Naive thymus-derived CD8-positive, alpha-beta T cell (primary cell): ENCODE data around the gene SLC25A33. TPM values are rescaled to one million over a fixed set of nuclear protein-coding genes. Genes with fewer than 3 reads are reported as not detected.
A peak's percentile ranks its signal among the peaks of the same experiment; 100 is the strongest.
"Not testable (repeated sequence)": the region's sequence is repeated elsewhere in the genome, so short reads cannot be mapped to it uniquely, and the experiment has no call there.

ENCODE experiments used
- ATAC-seq, 2 donors: fragments of 150-1000 bp; cut with Tn5 transposase in 1 of 2; sonication (Bioruptor Pico), chemical (Tn5 transposase) in 1 of 2; 1 replicate in 1 of 2; 2 replicates in 1 of 2; pipeline ENCODE4 v1.10.0; 2021; ENCODE audit warnings: mild to moderate bottlenecking in 2 of 2, moderate library complexity in 2 of 2
- POLR2A ChIA-PET: fragments of 350-600 bp; sonication (Branson Sonifier 250); formaldehyde crosslinking; loops from one replicate; lab custom pipeline; 2021; ENCODE audit warnings: antibody characterized with exemption; lab: Charles Lee
- DNase-seq, 10 donors: peaks; one replicate each; pipeline versions ENCODE4 v3.0.0 to v3.0.0-alpha.2; 2020 to 2022
- H3K27ac Mint-ChIP-seq, 10 donors: one replicate each; pipeline ENCODE4 v1.8.0; 2020 to 2022; ENCODE audit warnings: mild to moderate bottlenecking in 10 of 10, mixed read lengths in 10 of 10, moderate library complexity in 4 of 10, inconsistent platforms in 1 of 10
- H3K27me3 Mint-ChIP-seq, 5 donors: one replicate each; pipeline ENCODE4 v1.8.0; 2021 to 2022; ENCODE audit warnings: mixed read lengths in 5 of 5
- H3K36me3 Mint-ChIP-seq, 3 donors: one replicate each; pipeline ENCODE4 v1.8.0; 2020 to 2022; ENCODE audit warnings: mixed read lengths in 3 of 3, mild to moderate bottlenecking in 2 of 3, inconsistent platforms in 1 of 3
- H3K4me1 Mint-ChIP-seq, 4 donors: one replicate each; pipeline ENCODE4 v1.8.0; 2021 to 2022; ENCODE audit warnings: mixed read lengths in 4 of 4
- H3K4me3 Mint-ChIP-seq, 10 donors: one replicate each; pipeline ENCODE4 v1.8.0; 2020 to 2022; ENCODE audit warnings: mild to moderate bottlenecking in 10 of 10, mixed read lengths in 10 of 10, moderate library complexity in 6 of 10, inconsistent platforms in 1 of 10
- H3K9me3 Mint-ChIP-seq, 9 donors: one replicate each; pipeline ENCODE4 v1.8.0; 2020 to 2022; ENCODE audit warnings: mixed read lengths in 9 of 9, mild to moderate bottlenecking in 3 of 9, inconsistent platforms in 1 of 9, moderate library complexity in 1 of 9
- polyA plus RNA-seq, 3 donors: library from polyadenylated mRNA; unstranded; fragments of 300-500 nt; fragmentation: Illumina TruSeq; gene quantifications; one replicate each; pipeline ENCODE4 v1.2.3, GENCODE V29; 2021
- total RNA-seq, 8 experiments: library from RNA in 2 of 8; stranded (reverse) in 2 of 8; gene quantifications; one replicate each; pipeline ENCODE4 v1.2.3 and lab custom pipeline; 2021 to 2026

The SLC25A33 gene
- total and polyA plus RNA-seq, 5 experiments from 2014 or later: 3.2 to 10.5 (median 8.2) TPM

DNA sequence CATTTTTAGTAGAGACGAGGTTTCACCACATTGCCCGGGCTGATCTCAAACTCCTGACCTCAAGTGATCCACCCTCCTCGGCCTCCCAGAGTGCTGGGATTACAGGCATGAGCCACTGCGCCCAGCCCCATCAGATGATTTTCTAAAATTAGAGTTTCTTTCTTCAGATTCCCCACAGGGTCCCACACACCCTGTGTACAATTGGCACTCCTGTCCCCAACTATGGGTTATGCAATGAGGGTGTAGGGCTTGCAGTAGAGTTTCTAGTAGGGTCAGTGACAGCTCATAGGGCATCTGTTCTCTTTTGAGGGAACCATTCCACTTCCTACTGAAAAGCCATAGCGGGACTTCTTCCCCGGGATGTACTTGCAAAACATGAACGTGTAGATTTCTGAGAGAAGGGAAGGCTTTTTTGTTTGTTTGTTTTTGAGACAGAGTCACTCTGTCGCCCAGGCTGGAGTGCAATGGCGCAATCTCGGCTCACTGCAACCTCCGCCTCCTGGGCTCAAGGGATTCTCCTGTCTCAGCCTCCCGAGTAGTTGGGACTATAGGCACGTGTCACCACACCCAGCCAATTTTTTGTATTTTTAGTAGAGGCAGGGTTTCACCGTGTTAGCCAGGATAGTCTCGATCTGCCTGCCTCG lies 31.7 kb downstream of the SLC25A33 start:
- H3K4me3 Mint-ChIP-seq, H3K9me3 Mint-ChIP-seq, DNase-seq, POLR2A ChIA-PET, H3K27me3 Mint-ChIP-seq, ATAC-seq, H3K4me1 Mint-ChIP-seq: not testable (repeated sequence)
- Mint-ChIP-seq H3K36me3 (peaks cover 0 to 70% (median 3%) of the 10 kb centered on the region in 3 donors), H3K27ac (peak overlapping the region in 2 of 10 donors; percentile 49 to 57)

DNA sequence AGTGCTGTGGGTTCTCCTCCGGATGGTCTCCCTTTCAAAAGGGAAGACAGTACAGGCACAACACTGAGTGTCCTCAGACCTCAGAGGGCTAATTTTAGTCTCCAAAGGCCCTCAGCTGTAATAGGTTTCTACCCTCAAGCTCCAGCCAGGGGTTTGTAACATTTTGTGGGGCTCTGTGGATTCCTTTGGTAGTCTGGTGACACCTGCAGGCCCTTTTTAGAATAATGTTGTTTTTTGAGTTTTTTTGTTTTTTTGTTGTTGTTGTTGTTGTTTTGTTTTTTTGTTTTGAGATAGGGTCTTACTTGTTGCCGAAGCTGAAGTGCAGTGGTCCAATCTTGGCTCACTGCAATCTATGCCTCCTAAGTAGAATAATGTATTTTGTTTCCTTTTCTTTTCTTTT lies 34.5 kb downstream of the SLC25A33 start:
- H3K4me3 Mint-ChIP-seq: no peak overlapping the region
- DNase-seq (peak in 2 of 10 donors; percentile 31 to 34), ATAC-seq (no peak)
- H3K36me3 Mint-ChIP-seq: peaks cover 0 to 70% (median 3%) of the 10 kb centered on the region in 3 donors
- H3K27ac Mint-ChIP-seq: peak overlapping the region in 1 of 10 donors; percentile 39
- no peaks in the 10 kb centered on the region for H3K27me3 Mint-ChIP-seq
- POLR2A ChIA-PET: interaction anchor here (0.5 to 0.7 kb wide), 2 partner anchors 80 to 94 kb away, joined by 3 to 4 read pairs; no protein-coding TSS in a partner anchor
- H3K4me1 Mint-ChIP-seq: peaks cover 0 to 6% (median 0%) of the 10 kb centered on the region in 4 donors
- H3K9me3 Mint-ChIP-seq: no peaks in the 10 kb centered on the region

DNA sequence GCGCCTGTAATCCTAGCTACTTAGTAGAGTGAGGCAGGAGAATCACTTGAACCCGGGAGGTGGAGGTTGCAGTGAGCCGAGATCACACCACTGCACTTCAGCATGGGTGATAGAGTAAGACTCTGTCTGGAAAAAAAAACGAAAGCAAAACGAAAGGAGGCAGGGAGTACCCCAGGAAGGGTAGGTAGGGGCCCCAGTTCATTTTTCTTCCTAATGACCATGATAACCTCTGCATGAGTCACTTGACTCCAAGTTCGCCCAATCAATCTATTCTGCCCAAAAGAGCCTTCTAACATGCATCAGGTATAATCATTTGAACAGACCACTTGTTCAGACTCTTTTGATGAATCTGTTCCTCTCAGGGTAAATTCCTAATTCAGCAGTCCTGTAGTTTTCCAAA lies 36.2 kb downstream of the SLC25A33 start:
- Mint-ChIP-seq H3K9me3 (no peaks in the 10 kb centered on the region), H3K36me3 (peaks cover 0 to 69% (median 3%) of the 10 kb centered on the region in 3 donors), H3K27ac (peak overlapping the region in 4 of 10 donors; percentile 2 to 69 (median 37)), H3K27me3 (no peaks in the 10 kb centered on the region), H3K4me1 (peaks cover 0 to 6% (median 0%) of the 10 kb centered on the region in 4 donors), H3K4me3 (no peak overlapping the region)
- no peak for DNase-seq
- no peak for ATAC-seq
- POLR2A ChIA-PET: no interaction called here

DNA sequence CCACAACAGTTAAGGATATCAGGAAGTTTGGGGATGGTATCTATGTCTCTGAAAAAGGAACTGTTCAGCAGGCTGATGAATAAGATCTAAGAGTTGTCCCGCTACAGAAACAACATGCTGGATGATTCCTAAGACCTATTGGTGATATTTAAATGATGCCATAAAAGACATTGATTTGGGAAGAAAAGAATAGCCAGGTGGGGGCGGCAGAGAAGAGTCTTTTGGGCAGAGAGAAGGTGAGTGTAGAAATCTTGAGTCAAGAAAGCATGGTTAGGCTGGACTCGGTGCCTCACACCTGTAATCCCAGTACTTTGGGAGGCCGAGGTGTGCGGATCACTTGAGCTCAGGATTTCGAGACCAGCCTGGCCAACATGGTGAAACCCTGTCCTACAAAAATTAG lies 37.6 kb downstream of the SLC25A33 start:
- POLR2A ChIA-PET: no interaction called here
- Mint-ChIP-seq H3K9me3 (no peaks in the 10 kb centered on the region), H3K4me1 (peaks cover 0 to 6% (median 0%) of the 10 kb centered on the region in 4 donors), H3K27me3 (no peaks in the 10 kb centered on the region), H3K4me3 (no peak overlapping the region), H3K27ac (peak overlapping the region in 2 of 10 donors; percentile 69), H3K36me3 (peaks cover 0 to 64% (median 0%) of the 10 kb centered on the region in 3 donors)
- DNase-seq (no peak), ATAC-seq (no peak)

DNA sequence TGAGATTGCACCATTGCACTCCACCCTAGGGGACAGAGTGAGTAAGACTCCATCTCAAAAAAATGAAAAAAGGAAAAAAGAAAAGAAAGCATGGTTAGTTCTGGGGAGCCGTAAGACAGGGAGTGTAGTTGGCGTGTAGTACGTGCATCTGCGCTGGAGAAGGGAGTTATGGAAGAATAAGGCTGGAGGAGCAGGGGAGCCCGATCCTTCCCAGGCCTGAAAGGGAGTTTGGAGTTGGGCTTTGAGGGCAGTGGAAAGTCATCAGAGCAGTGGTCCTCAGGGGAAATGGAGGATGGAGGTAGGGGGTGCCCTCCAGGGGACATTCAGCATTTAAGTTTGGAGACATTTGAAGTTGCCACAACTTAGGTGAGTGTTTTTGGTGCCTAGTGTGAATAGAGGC lies 38.2 kb downstream of the SLC25A33 start:
- no peak for ATAC-seq
- H3K36me3 Mint-ChIP-seq: peaks cover 0 to 66% (median 4%) of the 10 kb centered on the region in 3 donors

DNA sequence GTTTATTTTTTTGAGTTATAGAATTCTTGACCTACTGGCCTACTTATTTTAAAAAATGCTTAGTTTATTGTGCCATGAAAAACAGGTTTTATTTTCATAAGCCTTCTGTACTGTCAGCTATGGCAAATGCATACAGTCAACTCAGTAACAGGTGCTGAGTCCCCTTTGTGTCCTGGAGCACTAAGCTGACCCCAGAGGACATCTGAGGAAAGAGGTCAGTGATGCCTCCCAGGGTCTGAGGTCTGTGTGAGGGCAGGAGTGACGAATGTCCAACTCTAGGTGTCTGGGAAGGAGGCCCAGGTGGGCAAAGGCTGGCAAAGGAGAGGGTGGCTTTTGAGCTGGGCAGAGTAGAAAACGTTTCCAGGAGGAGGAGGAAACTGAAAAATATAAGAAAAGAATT lies 41.7 kb downstream of the SLC25A33 start:
- Mint-ChIP-seq H3K36me3 (peaks cover 0 to 55% (median 4%) of the 10 kb centered on the region in 3 donors), H3K27ac (peak overlapping the region in 2 of 10 donors; percentile 7 to 52), H3K4me3 (no peak overlapping the region), H3K9me3 (no peaks in the 10 kb centered on the region), H3K4me1 (peaks cover 0 to 3% (median 0%) of the 10 kb centered on the region in 4 donors), H3K27me3 (no peaks in the 10 kb centered on the region)
- POLR2A ChIA-PET: no interaction called here
- ATAC-seq (no peak), DNase-seq (no peak)

More for the DNA sequence above, 38.2 kb downstream of the SLC25A33 start:
- Mint-ChIP-seq H3K9me3 (no peaks in the 10 kb centered on the region), H3K4me1 (peaks cover 0 to 6% (median 0%) of the 10 kb centered on the region in 4 donors), H3K4me3 (no peak overlapping the region), H3K27me3 (no peaks in the 10 kb centered on the region), H3K27ac (peak overlapping the region in 5 of 10 donors; percentile 26 to 84 (median 49))
- DNase-seq: no peak
- POLR2A ChIA-PET: no interaction called here

DNA sequence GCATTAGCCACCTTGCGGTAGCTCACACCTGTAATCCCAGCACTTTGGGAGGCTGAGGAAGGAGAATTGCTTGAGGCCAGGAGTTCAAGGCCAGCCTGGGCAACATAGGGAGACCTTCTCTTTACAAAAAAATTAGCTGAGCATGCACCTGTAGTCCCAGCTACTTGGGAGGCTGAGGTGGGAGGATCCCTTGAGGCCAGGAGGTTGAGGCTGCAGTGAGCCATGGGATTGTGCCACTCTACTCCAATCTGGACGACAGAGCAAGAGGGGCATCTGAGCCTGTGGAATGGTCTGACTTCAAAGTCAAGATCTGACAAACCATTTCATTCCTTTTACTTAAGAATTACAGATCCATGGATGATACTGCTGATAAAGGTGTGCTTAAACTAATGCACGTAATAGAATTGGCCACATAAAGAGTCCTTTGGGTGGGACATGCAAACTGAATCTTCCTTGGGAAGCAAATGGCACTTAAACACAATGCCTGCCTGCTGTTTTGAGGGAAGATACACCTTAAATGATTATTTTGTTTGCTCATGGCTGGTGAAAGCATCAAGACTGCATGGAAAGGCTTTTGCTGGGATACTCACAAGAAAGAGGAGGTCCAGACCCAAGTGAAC lies 47.0 kb downstream of the SLC25A33 start:
- peak overlapping the region in 2 of 10 donors; percentile 7 to 41 for H3K4me3 Mint-ChIP-seq
- H3K27ac Mint-ChIP-seq: peak overlapping the region in 1 of 10 donors; percentile 33
- H3K27me3 Mint-ChIP-seq: no peaks in the 10 kb centered on the region
- ATAC-seq (no peak), DNase-seq (no peak)
- peaks cover 8 to 19% (median 13%) of the 10 kb centered on the region in 4 donors for H3K4me1 Mint-ChIP-seq
- peaks cover 0 to 17% (median 4%) of the 10 kb centered on the region in 3 donors for H3K36me3 Mint-ChIP-seq
- POLR2A ChIA-PET: interaction anchor here (0.5 kb wide), 1 partner anchor 270 kb away, joined by 3 read pairs; no protein-coding TSS in a partner anchor
- H3K9me3 Mint-ChIP-seq: no peaks in the 10 kb centered on the region

DNA sequence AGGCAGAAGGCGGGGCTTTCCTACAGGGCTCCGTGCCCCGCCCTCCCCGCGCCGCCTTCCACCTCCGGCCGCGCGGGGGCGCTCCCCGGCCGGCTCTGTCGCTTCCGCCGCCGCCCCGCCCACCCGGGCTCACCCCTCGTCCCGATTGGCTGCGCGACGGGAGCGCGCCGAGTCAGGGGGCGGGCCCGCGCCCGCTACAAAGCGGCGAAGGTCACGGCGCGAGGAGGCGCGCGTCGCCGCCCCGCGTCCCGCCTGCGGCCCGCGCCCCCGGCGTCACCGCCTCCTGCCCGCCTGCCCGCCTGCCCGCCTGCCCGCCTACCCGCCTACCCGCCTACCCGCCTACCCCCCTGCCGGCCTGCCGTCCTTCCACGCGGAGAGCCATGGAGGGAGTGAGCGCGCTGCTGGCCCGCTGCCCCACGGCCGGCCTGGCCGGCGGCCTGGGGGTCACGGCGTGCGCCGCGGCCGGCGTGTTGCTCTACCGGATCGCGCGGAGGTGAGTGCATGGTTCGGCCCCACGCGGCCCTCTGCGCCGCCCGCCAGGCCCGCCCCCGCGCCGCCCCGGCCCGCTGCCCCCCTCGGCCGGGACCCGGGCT lies 49.4 kb downstream of the SLC25A33 start, which contains the start of gene TMEM201:
TMEM201 (plus strand) TSS at position 361 of the 593 bp plus-strand sequence; CDS start at position 381, 20 bp downstream.
- Mint-ChIP-seq H3K36me3 (no peaks in the 10 kb centered on the region), H3K4me3 (peak within 1 kb of the TSS; percentile 72 to 93 (median 82)), H3K9me3 (no peaks in the 10 kb centered on the region), H3K27ac (peak within 1 kb of the TSS in 9 of 10 donors; percentile 41 to 94 (median 82)), H3K4me1 (peaks cover 13 to 32% (median 25%) of the 10 kb centered on the region in 4 donors), H3K27me3 (no peaks in the 10 kb centered on the region)
- DNase-seq (peak; percentile 86 to 99 (median 94)), ATAC-seq (peak; percentile 86 to 88)
- POLR2A ChIA-PET: interaction anchor here (0.6 to 1.1 kb wide), 3 partner anchors 66 to 367 kb away, joined by 3 to 4 read pairs (median 4); no protein-coding TSS in a partner anchor

DNA sequence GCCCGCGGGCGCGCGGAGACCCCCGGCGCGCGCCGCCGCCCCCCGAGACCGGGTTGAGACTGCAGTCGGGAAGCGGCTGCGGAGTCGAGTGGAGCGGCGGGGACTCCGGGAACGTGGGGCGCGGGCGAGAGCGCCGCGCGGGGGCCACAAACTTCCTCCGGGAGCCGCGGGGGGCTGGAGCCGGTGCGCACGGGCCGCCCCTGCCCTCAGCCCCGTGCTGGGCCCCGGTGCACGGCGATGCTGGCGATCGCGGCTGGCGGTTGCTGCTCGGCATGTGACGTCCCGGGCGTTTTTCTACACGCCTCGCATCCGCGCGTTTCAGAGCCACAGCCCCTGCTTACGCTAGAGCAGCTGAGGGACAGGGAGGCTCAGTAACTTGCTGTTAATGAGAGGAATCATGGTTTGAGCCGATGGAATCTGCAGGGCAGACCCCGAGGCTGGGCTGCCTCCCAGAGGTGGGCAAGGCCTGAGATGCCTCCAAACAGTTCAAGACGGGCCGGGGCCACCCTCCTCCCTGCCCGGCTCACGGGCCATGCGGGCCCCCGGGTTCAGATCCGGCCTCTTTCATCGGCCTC lies 50.0 kb downstream of the SLC25A33 start:
- Mint-ChIP-seq H3K9me3 (no peaks in the 10 kb centered on the region), H3K27ac (peak overlapping the region in 8 of 10 donors; percentile 19 to 94 (median 78)), H3K4me3 (peak overlapping the region; percentile 72 to 93 (median 81)), H3K4me1 (peaks cover 13 to 33% (median 26%) of the 10 kb centered on the region in 4 donors), H3K36me3 (no peaks in the 10 kb centered on the region), H3K27me3 (no peaks in the 10 kb centered on the region)
- DNase-seq (peak in 8 of 10 donors; percentile 12 to 51 (median 38)), ATAC-seq (peak; percentile 35 to 37)
- POLR2A ChIA-PET: interaction anchor here (0.7 to 1.0 kb wide), 2 partner anchors 62 to 132 kb away, joined by 3 to 4 read pairs; partner anchors contain the start of gene PIK3CD

DNA sequence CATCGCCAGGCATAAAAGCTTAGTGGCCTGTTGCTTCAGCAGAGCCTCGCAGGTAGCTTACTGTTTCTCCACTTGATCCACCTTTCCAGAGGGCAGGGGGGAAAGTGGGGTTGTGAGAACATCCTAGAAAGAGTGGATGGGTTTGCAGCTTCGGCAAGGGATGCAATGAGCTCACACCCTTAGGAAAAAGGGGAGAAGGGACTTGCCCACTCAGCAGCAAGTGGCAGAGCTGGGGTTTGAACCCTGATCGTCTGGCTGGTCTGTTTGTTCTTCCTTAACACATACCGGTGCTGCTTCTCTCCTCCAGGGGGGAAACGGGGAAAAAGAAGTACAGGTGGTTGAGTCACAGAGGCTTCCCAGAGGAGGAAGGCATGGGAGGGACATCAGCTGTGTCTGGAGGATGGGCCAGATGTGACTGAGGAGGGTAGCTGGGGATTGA lies 50.5 kb downstream of the SLC25A33 start:
- Mint-ChIP-seq H3K9me3 (no peaks in the 10 kb centered on the region), H3K4me3 (peak overlapping the region; percentile 72 to 93 (median 81))

DNA sequence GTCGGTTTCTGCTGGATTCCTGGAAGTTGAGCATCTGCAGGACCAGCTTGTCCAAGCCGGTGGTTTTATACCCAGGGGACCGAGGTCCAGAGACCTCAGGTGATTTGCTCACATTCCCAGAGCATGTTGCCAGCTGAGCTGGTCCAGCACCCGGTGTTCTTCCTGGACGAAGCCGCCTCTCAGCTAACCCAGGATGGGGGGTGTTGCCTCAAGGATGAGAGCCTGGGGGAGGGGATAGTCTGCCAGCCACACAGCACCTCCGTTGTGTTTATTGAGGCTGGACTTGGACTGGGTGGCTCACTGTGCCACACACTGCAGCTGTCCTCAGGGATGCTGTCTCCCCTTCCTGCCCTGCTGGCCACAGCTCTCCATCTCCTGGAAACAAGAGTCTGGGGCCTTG lies 50.9 kb downstream of the SLC25A33 start:
- no peaks in the 10 kb centered on the region for H3K9me3 Mint-ChIP-seq
- DNase-seq (no peak), ATAC-seq (no peak)
- H3K27me3 Mint-ChIP-seq: no peaks in the 10 kb centered on the region
- peak overlapping the region in 3 of 10 donors; percentile 16 to 62 (median 40) for H3K27ac Mint-ChIP-seq
- peaks cover 16 to 33% (median 26%) of the 10 kb centered on the region in 4 donors for H3K4me1 Mint-ChIP-seq
- peak overlapping the region; percentile 20 to 93 (median 81) for H3K4me3 Mint-ChIP-seq
- POLR2A ChIA-PET: interaction anchor here (0.5 to 1.0 kb wide), 5 partner anchors 35 to 472 kb away, joined by 3 to 7 read pairs (median 4); partner anchors contain the start of gene PIK3CD
- no peaks in the 10 kb centered on the region for H3K36me3 Mint-ChIP-seq

More for the DNA sequence above, 50.5 kb downstream of the SLC25A33 start:
- Mint-ChIP-seq H3K4me1 (peaks cover 16 to 33% (median 26%) of the 10 kb centered on the region in 4 donors), H3K27me3 (no peaks in the 10 kb centered on the region), H3K36me3 (no peaks in the 10 kb centered on the region), H3K27ac (peak overlapping the region in 8 of 10 donors; percentile 19 to 86 (median 61))
- ATAC-seq (no peak), DNase-seq (no peak)
- POLR2A ChIA-PET: interaction anchor here (0.7 to 1.0 kb wide), 3 partner anchors 62 to 131 kb away, joined by 3 to 4 read pairs (median 3); partner anchors contain the start of gene PIK3CD
